GM19324 (cell line): ENCODE results near the gene PCID2.

ENCODE experiments used
- ATAC-seq: cut with Tn5 transposase; IDR thresholded peaks from one replicate; pipeline ENCODE4 v1.9.1; 2021; ENCODE audit warnings: mild to moderate bottlenecking, moderate library complexity; ENCODE audit not compliant: unreplicated experiment, low FRiP score

PCID2 gene

DNA sequence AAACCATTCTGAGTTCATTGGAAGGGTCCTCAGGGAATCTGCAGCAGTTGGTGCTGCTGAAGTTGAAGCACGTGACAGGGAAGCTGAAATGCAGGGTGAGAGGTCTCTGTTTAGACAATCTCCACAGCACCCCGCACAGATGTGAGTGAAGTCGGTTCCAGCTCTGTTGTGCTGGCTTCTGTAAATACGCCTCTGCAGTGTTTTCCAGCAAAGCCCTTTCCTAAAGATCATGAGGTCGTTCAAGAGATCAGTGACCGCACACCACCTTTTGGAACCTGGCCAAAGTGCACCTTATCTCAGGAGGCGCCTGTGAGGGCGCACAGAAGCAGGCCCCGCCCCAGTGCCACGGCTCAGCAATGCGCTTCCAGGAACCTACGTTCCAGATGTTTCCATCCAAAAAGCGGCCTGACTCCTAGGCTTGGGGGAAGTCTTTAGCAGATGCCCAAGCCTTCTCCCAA, 11.7 kb upstream of the PCID2 start:
- no peak for ATAC-seq

DNA sequence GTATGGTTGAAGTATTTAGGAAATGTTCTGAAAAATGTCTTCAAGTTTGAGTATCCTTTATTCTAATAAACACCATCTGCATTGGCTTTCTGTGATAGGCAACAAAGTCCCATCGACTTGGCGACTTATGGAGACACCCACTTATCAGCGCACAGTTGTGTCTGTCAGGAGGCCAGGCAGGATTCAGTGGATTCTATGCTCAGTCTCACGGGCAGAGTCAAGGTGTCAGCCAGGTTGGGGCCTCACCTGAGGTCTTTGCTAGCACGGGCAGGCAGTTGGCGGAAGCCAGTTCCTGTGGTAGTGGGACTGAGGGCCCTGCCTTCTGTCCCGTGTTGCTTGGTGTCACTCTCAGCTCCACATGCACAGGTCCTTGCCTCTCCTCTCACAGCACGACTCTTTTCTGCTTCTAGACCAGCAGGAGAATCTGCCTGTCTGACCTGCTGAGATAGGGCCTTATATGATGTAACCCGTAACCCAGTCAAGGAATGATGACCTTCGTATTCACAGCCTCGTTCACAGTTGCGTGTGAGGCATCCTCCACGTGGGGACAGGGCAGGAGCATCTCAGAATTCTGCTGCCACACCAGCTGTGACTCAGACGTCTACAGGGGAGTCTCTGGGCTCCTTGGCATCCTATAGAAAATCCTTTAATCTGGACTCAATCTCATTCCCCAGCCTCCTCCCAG, 10.9 kb upstream of the PCID2 start:
- ATAC-seq: no peak

DNA sequence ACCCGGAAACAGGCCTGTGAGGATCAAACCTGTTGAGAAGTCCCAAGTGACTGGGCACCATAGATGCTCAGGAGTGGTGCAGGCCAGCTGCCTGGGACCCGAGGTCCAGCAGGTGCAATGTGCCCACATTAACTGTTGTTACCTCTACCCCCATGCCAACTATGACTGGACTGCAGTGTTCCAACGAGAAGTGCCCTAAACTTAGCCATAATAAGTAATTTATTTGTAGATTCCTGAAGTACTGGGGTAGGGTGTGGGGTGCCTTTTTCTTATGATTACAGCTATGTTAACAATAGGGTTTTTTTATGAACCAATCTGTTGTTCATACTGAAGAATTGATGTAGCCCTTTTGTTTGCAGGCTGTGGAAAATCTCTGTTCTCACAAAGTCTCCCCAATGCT, 10.1 kb upstream of the PCID2 start:
- no peak for ATAC-seq

DNA sequence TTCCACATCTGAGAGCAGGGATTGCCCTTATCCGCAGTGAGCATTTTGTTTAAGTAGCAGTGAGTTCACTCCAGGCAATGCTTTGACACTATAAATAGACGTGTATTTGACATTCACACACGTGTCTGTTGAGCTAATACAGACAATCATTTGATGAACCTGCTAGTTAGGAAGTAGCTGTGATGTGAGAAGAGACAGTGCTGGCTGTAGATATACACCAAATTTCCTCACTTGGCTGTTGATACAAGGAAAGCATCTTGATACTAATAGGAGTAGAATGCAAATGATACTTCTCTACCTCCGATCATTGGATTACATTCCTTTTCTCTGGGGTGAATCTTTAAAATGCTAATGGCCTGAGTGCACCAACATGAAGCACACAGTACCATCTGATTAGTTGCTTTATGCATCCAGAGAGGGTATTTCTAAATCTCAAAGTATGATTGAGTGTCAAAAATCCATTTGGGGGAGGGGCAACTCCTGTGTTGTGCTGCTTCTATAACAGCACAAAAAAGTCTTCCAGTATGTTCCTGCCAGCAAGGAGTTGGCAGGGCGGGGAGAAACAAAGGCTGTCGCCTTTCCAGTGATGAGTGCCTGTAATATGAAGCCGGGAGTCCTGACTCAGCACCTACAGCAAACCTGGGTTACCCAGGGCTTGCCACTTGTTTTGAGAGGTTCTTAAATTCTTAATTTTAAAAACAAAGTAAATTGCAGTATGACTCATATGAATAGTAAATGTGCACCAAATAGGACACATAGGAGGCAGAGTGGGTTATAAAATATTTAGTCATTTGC, 8.0 kb upstream of the PCID2 start:
- ATAC-seq: no peak

DNA sequence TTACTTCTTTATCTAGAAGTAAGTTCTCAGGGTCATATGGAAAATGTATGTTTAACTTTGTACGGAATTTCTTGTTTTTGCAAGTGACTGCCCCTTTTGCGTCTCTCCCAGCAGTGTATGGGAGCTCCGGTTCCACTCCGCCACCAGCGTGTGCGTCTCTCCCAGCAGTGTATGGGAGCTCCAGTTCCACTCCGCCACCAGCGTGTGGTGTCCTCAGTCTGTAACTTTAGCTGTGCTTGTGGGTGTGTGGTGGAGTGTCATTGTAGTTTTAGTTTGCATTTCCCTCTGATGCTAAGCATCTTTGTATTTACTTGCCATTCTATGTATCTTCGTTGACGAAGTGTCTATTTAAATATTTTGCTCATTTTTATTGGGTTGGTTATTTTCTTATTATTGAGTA, 3.3 kb upstream of the PCID2 start:
- no peak for ATAC-seq

DNA sequence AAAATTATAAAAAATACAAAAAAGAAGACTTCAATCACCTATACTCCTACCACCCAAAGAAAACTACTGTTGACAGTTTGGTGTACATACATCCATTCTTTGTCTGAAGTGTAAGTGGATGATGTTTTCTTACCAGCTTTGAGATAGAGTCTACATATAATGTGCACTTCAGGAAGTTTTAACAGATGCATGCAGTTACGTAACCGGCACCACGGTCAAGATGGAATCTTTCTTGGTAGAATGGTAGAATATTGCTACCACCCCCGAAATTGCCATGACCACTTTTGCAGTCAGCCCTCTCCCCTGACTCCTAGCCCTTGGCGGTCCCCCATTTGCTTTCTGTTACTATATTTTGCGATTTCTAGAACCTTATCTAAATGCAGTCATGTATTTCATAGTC, 2.4 kb upstream of the PCID2 start:
- ATAC-seq: no peak

DNA sequence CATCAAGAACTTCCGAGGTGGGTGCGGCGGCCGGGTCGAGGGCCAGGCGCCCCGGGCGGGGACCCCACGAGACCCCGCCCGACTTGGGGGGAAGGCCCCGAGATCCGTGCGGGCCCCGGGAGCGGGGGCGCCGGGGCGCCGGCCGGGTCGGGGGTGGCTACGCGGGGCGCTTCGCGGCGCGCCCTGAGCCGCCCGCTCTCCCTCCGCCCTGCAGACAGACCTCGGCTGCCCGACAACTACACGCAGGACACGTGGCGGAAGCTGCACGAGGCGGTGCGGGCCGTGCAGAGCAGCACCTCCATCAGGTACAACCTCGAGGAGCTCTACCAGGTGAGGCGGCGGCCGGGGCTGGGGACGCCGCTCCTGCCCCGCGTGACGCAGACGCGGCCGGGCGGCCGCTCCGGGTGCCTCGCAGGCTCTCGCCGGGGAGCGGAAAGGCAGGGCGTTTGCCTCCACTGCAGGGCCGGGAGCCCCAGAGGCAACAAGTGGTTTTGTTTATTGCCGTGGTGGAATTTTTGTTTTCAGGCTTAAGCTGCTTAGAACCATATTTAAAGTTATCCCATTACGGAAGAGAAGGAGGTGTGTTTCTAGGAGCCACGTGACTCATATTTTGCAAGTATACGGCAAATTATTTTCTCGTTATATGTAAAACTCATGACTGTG, 1.4 kb upstream of the PCID2 start:
- peak; percentile 40 for ATAC-seq

DNA sequence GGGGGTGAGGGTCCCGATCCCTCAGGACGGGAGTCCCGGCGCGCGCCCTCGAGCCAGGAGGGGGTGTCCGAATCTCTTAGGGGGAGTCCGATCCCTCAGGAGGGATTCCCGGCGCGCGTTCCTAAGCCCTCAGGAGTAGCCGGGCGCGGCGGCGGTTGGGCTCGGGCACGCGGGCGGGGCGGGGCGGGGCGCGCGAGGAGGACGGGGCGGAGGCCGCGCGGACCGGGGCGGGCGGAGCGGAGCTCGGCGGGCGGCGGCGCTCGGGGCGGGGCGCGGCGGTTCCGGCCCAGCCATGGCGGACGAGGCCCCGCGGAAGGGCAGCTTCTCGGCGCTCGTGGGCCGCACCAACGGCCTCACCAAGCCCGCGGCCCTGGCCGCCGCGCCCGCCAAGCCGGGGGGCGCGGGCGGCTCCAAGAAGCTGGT, 878 bp upstream of the PCID2 start, which contains the start of gene CUL4A:
TSS of gene CUL4A (plus strand) at position 278 of the 423 bp plus-strand sequence. CDS start at position 293, 15 bp downstream.
- ATAC-seq: peak; percentile 52

DNA sequence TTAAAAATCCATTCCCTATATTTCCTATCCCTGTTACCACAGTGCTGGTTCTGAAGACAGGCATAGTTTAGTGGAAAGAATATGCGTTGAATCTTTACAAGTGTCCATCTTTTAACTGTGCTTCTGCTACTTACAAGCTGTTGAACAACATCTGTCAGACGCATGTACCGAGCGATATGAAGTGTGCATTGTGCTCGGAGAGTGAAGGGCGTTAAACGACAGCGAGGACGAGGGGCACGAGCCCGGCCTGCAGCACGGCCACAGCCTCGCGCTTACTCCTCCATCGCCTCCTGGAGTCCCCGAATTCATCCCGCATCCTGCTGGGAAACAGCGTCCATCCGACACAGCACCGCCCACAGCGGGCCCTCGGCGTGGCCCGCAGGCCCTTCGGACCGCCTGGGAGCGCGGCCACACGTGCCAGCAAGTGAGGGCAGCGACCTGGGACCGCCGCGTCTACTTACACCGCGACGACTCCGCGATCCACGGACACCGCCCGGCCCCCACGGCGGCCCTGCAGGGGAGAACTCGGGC, 514 bp downstream of the PCID2 start:
- no peak for ATAC-seq

DNA sequence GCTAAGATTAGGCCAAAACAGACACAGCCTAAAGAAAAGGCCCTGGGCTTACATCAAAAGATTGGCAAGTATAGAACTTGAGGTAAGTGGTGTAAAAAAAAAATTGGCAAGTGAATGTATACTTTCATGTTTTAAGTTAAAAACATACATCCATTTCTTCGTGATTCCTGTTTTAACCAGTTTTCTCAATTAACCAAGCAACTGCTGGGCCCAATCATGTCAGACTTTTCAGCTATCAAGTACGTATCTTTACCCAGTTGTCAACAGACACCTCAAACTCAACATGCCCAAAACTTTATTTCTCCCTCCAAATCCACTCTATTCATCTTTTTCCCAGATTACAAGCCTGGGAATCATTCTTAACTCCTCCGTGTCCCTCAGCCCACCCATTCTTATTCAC, 1.0 kb downstream of the PCID2 start:
- no peak for ATAC-seq

DNA sequence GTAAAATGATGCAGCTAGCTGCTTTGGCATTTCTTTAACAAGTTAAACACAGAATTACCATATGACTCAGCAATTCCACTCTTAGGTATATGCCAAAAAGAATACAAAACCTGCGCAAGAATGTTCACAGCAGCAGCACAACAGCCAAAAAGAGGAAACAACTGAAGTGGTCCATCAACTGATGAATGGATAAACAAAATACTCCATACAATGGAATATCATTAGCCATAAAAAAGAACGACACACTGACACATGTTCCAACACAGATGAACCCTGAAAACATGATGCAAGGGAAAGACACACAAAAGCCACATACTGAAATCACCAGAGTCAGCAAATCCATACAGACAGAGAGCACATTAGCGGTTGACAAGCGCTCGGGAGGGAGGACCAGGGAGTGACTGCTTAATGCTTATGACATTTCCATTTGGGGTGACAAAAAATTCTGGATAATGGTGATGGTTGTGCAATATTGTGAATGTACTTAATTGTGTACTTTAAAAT, 3.0 kb downstream of the PCID2 start:
- no peak for ATAC-seq

DNA sequence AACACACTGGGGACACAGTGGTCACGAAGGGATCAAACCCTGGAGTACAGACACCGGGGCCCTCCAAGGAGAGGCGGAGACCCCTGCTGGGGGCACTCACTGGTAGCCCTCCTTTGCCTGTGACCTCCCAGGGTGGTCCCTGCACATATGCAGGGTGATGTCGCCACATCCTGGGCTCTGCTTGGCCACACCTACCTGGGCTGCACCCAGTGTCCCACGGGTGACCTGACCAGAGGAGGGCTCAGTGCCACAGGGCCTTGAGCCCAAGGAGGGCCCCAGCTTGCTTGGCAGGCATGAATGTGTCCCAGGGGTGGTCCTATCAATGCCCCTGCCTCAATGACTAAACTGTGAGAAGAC, 4.1 kb downstream of the PCID2 start:
- no peak for ATAC-seq

DNA sequence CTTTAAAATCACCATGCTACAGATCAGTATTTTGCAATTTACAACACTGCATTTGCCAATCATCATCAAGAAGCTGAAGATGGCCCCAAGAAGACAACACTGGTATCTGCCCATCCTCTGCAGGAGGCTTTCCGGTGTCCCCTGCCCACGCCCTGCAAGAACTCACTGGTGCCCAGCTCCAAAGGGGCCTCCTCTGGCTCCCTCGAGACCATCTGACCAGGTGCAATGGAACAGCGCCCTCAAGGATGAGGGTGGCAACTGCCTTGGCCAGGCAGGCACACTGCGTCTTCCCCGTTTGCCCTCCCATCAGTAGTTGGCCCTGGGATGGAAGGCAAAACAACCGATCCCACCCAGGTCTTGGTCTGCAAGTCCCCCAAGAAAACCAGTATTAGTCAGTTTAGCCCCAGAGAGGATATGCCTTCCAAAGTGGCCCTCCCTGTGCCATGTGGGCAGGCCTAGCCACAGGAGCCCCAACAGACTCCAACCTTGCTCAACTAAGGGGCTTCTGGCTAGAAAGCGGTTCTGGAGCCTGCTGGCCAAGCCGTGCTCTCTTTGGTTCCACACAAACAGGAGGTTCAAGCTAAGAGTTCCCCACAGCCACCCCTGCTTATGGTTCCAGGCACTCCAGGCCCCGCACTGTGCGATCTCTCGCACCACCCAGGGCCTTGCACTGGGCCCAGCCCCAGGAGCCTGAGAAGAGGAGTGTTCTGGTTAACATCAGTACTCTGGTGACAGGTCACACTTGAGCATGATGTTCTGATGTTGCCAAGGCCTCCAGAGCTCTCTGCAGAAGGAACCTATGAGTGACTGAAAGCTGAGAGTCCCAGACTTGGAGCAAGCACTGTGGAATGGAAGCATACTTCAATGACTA, 4.7 kb downstream of the PCID2 start:
- ATAC-seq: no peak

DNA sequence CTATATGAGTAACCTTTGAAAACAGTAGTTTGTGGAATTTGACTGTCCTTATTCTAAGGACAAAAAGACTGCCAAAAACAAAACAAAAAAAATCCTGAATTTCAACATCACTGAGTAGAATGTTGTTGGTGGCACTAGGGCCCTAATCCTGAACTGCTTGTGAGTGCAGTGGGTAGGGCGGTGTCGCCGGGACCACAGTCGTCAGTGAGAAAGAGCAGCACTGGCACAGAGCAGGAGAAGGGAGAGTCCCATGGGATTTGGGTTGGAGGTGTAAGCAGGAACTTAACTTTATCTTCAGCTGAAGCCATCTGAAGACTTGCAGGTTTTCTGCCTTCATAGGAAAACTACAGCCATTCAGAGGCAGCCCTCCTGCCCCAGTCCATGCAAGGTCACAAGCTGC, 5.6 kb downstream of the PCID2 start:
- no peak for ATAC-seq

DNA sequence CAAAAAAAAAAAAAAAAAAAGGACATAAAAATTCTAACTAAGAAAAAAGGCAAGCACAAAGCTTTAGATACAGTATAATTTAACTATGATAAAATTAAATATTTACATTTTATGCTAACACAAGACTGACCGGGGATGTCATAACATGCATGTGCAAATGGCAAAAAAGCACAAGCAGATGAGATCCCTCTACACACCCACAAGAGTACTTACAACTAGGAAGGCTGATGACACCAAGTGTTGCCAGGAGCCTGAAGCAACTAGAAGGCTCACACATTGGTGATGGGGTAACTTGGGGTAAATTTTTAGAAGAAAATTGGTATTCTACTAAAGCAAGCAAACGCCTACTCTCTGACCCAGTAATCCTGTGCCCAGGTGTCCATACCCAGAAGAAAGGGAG, 6.7 kb downstream of the PCID2 start:
- ATAC-seq: no peak

DNA sequence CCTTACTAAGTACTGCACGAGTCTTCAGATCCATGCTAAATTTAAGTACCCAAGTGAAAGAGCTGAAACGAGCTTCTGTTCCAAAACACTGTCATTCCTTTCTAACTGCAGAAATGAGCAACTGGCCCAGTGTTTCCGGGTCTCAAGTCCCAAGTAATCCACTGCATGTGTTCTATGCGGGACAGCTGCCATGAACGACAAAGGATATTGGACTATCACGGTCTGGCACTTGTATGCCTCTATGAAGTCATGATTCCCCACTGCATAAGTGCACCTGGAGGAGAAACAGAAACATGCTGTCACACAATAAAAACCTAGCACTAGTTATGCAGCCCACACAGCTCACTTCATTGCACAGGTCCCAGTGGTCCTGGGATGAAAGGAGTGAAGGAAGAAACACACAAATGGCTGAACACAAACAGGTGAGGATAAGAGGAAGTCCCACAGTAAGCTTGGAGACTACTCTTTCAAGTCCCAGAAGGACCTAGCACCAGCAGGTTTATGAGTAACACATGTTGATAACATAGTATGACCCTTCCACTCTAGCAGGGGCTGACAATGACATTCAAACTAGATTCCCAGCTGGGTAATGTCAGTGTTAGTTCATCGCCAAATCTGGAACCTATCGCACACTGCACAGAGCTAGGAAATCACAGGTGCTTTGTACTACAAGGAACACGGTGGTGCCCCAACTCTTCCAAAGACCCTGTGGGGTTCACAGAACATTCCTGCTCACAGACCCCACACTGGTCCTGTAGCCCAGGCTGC, 11.3 kb downstream of the PCID2 start:
- ATAC-seq: no peak

DNA sequence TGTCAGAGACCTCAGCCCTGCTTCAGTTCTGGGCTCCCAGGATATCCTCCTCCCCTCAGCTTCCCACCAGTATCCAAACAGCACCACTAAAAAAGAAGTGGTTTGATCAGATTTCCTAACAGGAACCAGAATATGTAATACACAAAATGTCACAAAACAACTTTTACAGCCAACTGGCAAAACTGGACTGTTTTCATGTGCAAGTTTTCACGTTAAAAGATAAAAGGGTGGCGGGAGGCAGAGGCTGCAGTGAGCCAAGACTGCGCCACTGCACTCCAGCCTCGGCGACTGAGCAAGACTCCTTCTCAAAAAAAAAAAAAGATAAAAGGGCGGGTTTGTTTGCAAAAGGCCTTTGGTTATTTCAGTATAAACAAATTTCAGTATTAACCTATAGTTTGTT, 13.1 kb downstream of the PCID2 start:
- ATAC-seq: no peak

DNA sequence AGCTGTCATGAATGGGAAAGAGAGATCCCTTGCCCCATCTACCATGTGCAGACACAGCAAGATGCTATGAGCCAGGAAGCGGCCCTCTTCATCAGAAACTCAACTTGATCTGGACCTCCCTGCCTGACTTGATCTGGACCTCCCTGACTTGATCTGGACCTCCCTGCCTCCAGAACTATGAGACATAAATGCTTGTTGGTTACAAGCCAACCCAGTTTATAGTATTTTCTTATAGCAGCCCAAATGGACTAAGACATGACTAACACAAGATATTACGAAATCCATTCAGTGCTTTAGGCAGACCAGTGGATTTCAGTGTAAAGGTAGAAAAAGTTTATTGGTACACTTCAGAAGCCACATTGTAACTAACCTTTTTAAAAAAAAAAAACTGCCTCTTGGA, 15.6 kb downstream of the PCID2 start:
- ATAC-seq: no peak

DNA sequence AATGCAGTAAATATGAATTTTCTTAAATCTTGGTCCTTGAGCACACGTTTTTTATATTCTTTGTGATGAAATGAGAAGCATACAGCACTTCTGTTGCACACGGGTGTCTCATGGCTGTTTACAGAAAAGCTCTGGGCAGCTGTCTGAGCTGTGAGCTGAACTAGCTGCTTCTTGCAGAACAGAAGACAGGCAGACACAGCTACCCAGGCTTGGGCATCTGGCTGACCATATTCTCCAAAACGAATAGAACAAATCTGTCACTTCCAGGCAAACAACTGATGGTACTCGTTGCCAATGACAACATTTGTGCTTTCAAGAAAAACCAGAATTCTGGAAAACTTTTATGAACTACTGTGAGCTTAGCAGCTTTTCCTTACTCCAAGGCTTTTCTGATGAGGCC, 16.2 kb downstream of the PCID2 start:
- no peak for ATAC-seq
